ENCODE measurements around the gene NEGR1.

DNA sequence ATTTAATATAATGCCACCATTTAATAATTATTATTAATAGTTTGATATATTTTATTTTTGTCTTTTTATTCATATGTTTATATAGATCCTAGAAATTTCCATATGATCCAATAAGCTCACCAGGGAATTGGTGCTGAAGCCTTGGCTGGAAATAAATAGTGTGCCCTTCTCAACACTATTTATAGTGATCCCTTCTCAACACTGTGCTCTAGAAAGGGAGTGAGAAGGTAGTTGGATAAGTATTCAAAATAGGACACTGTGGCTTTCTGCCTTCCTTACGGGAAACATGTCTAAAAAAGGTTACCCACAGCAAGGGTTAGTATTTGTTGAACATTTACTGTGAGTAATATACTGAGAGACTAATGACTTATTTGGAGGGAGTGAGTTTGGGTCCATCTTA is 496.1 kb downstream of the NEGR1 start:
- TF ChIP-seq, protein P1, sequence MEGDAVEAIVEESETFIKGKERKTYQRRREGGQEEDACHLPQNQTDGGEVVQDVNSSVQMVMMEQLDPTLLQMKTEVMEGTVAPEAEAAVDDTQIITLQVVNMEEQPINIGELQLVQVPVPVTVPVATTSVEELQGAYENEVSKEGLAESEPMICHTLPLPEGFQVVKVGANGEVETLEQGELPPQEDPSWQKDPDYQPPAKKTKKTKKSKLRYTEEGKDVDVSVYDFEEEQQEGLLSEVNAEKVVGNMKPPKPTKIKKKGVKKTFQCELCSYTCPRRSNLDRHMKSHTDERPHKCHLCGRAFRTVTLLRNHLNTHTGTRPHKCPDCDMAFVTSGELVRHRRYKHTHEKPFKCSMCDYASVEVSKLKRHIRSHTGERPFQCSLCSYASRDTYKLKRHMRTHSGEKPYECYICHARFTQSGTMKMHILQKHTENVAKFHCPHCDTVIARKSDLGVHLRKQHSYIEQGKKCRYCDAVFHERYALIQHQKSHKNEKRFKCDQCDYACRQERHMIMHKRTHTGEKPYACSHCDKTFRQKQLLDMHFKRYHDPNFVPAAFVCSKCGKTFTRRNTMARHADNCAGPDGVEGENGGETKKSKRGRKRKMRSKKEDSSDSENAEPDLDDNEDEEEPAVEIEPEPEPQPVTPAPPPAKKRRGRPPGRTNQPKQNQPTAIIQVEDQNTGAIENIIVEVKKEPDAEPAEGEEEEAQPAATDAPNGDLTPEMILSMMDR (IDR thresholded peaks at IDR 0.05) = no peak
- TF ChIP-seq POLR2A (IDR thresholded peaks at IDR 0.05) (no peak), POLR2AphosphoS5 (IDR thresholded peaks at IDR 0.05) (no peak)

All from gastroesophageal sphincter (tissue), 3 donors.